Stimulated activated CD4-positive, alpha-beta T cell treated with anti-CD3 and anti-CD28 coated beads, Interleukin-15, amount 100 ng/mL, for 1 hour (primary cell): ENCODE results near the gene ACKR3.

Experiments used
- DNase-seq, 2 donors: peaks; one replicate each; pipeline ENCODE4 v3.0.0-alpha.2; 2020; ENCODE audit warnings: low read depth in 1 of 2, low spot score in 1 of 2

Gene ACKR3

GRCh38 chr2:236549165-236549564 lies 20.5 kb upstream of the ACKR3 start:
- DNase-seq: no peak

- DNase-seq: no peak
Observed at GRCh38 chr2:236550290-236550689, 19.3 kb upstream of the ACKR3 start.

GRCh38 chr2:236550701-236551465 lies 18.7 kb upstream of the ACKR3 start:
- no peak for DNase-seq

GRCh38 chr2:236551471-236552211 lies 18.0 kb upstream of the ACKR3 start:
- DNase-seq: no peak

- DNase-seq: no peak
Observed at GRCh38 chr2:236552212-236552542, 17.4 kb upstream of the ACKR3 start.

- DNase-seq: no peak
Observed at GRCh38 chr2:236552581-236553363, 16.9 kb upstream of the ACKR3 start.

- DNase-seq: no peak
Observed at GRCh38 chr2:236553522-236553921, 16.1 kb upstream of the ACKR3 start.

- DNase-seq: no peak
Observed at GRCh38 chr2:236554629-236555282, 14.9 kb upstream of the ACKR3 start.

- no peak for DNase-seq
Observed at GRCh38 chr2:236555481-236555880, 14.1 kb upstream of the ACKR3 start.

- no peak for DNase-seq
Observed at GRCh38 chr2:236557306-236558030, 12.2 kb upstream of the ACKR3 start.

GRCh38 chr2:236558036-236558435 lies 11.6 kb upstream of the ACKR3 start:
- no peak for DNase-seq

GRCh38 chr2:236558993-236559978 lies 10.3 kb upstream of the ACKR3 start:
- DNase-seq: no peak

- DNase-seq: no peak
Observed at GRCh38 chr2:236561874-236562273, 7.8 kb upstream of the ACKR3 start.

- no peak for DNase-seq
Observed at GRCh38 chr2:236562434-236562833, 7.2 kb upstream of the ACKR3 start.

- no peak for DNase-seq
Observed at GRCh38 chr2:236563953-236564352, 5.7 kb upstream of the ACKR3 start.

GRCh38 chr2:236565212-236565611 lies 4.4 kb upstream of the ACKR3 start:
- no peak for DNase-seq

- DNase-seq: no peak
Observed at GRCh38 chr2:236565879-236566402, 3.7 kb upstream of the ACKR3 start.

GRCh38 chr2:236566596-236566995 lies 3.0 kb upstream of the ACKR3 start:
- DNase-seq: no peak
